GM12878 (cell line): ENCODE results near the gene EMP1. TPM values are rescaled to one million over a fixed set of nuclear protein-coding genes. Genes with fewer than 3 reads are reported as not detected.

Experiments used
- ATAC-seq: fragments of 200-7000 bp; cut with Tn5 transposase; 3 replicates; pipeline ENCODE4 v1.9.1; 2020; ENCODE audit warnings: mild to moderate bottlenecking, moderate library complexity
- BruUV-seq: library from RNA; stranded (reverse); fragments of 400-500 nt; replicated peaks from 2 replicates; lab custom pipeline; 2021; lab: Mats Ljungman, UMichigan
- CTCF ChIA-PET: fragments of 300-600 bp; sonication (Branson Sonifier 250); formaldehyde crosslinking; extraction: SDS; loops from one replicate; lab custom pipeline; 2021; ENCODE audit warnings: inconsistent platforms; lab: Yijun Ruan, JAX
- POLR2A ChIA-PET: fragments of 350-600 bp; formaldehyde crosslinking; extraction: SDS; loops from one replicate; lab custom pipeline; 2021; ENCODE audit warnings: inconsistent platforms; lab: Charles Lee
- RAD21 ChIA-PET: fragments of 300-600 bp; sonication (Branson Sonifier 250); formaldehyde crosslinking; loops from one replicate; lab custom pipeline; 2023; ENCODE audit warnings: antibody characterized with exemption; ENCODE audit not compliant: unreplicated experiment; lab: Charles Lee
- SMC1A ChIA-PET: fragments of 300-600 bp; sonication (Branson Sonifier 250); formaldehyde crosslinking; loops from one replicate; lab custom pipeline; 2023; ENCODE audit not compliant: unreplicated experiment, uncharacterized antibody; lab: Charles Lee
- DNase-seq: peaks from one replicate; pipeline ENCODE4 v3.0.0-alpha.2; 2011; ENCODE audit warnings: low read depth, low spot score
- FAIRE-seq: peaks from 3 replicates; lab custom pipeline; 2011; peaks lifted over from hg19 to GRCh38; lab: Jason Lieb, UNC
- H2AFZ ChIP-seq: 2 replicates; pipeline ENCODE4 v1.6.0; 2011; ENCODE audit warnings: low read depth, low read length, control low read depth; ENCODE audit not compliant: control insufficient read depth
- H3K27ac ChIP-seq: 2 replicates; pipeline ENCODE4 v1.5.1; 2011; ENCODE audit warnings: control low read depth; ENCODE audit not compliant: control insufficient read depth, insufficient read depth
- H3K27me3 ChIP-seq, 2 experiments: replicated peaks in 1 of 2; 2 replicates each; pipeline versions ENCODE4 v1.6.0 to v1.6.1; 2011; ENCODE audit warnings: low read length in 1 of 2; ENCODE audit not compliant: control insufficient read depth in 2 of 2, insufficient read depth in 2 of 2
- H3K36me3 ChIP-seq, 2 experiments: 2 replicates each; pipeline ENCODE4 v1.5.1; 2011; ENCODE audit warnings: low read length in 1 of 2; ENCODE audit not compliant: control insufficient read depth in 2 of 2, insufficient read depth in 2 of 2
- H3K4me1 ChIP-seq: 2 replicates; pipeline ENCODE4 v1.6.1; 2011; ENCODE audit warnings: mild to moderate bottlenecking, low read length, moderate library complexity, mixed read lengths; ENCODE audit not compliant: control insufficient read depth, insufficient read depth
- H3K4me2 ChIP-seq: 2 replicates; pipeline ENCODE4 v1.6.0; 2011; ENCODE audit warnings: control low read depth; ENCODE audit not compliant: control insufficient read depth, insufficient read depth
- H3K4me3 ChIP-seq: fragments of 200-600 bp; sonication (generic); 2 replicates; pipeline ENCODE4 v1.5.1; 2016
- H3K79me2 ChIP-seq: 2 replicates; pipeline ENCODE4 v1.6.0; 2011; ENCODE audit warnings: low read length; ENCODE audit not compliant: control insufficient read depth, insufficient read depth
- H3K9ac ChIP-seq: 2 replicates; pipeline ENCODE4 v1.8.0; 2011; ENCODE audit warnings: low read length, control low read depth, mixed read lengths; ENCODE audit not compliant: control insufficient read depth, insufficient read depth
- H3K9me3 ChIP-seq: replicated peaks from 3 replicates; pipeline ENCODE4 v1.5.1; 2011; ENCODE audit warnings: mild to moderate bottlenecking, low read length; ENCODE audit not compliant: control insufficient read depth, insufficient read depth
- H4K20me1 ChIP-seq: 2 replicates; pipeline ENCODE4 v1.6.0; 2011; ENCODE audit not compliant: control insufficient read depth, insufficient read depth
- SIX5 ChIP-seq: IDR thresholded peaks from 2 replicates; pipeline ENCODE4 v1.6.1; 2011; ENCODE audit warnings: mild to moderate bottlenecking, low read depth, low read length, moderate library complexity; ENCODE audit not compliant: severe bottlenecking
- YBX1 ChIP-seq: fragments of 450-650 bp; IDR thresholded peaks from 2 replicates; pipeline ENCODE4 v1.6.1; 2016; ENCODE audit warnings: antibody characterized with exemption
- ZNF217 ChIP-seq: fragments of 450-650 bp; IDR thresholded peaks from 2 replicates; pipeline ENCODE4 v1.6.1; 2017; ENCODE audit warnings: antibody characterized with exemption, mild to moderate bottlenecking
- WGBS: methylation state at CpG from one replicate; pipeline ENCODE4 v1.1.6; 2016; ENCODE audit warnings: low lambda C conversion rate; ENCODE audit not compliant: insufficient replicate concordance, insufficient coverage; ENCODE audit errors: missing lambda C conversion rate; 5-methylcytosine and 5-hydroxymethylcytosine counted together
- in situ Hi-C: fragments of 300-500 bp; cut with MboI; formaldehyde crosslinking; loops from 9 replicates; pipeline ENCODE4 v1.14.3; 2018; ENCODE audit warnings: mixed read lengths
- intact Hi-C: fragments of 100-400 bp; cut with micrococcal nuclease; formaldehyde crosslinking; loops from one replicate; pipeline ENCODE4 v1.14.2; 2022; ENCODE audit not compliant: unreplicated experiment
- polyA plus RNA-seq, 11 experiments: library from polyadenylated mRNA; depleted of rRNA in 4 of 11; unstranded in 6 of 11; stranded (reverse) in 5 of 11; fragments of >200 nt; fragmentation: Nextera tagmentation in 4 of 11; fragmentation: Illumina TruSeq in 1 of 11; extraction: Ambion mirVana in 4 of 11; extraction: Trizol in 1 of 11; gene quantifications; 1 replicate in 1 of 11; 2 replicates in 10 of 11; pipeline versions ENCODE4 v1.2.1 to v1.2.3, GENCODE V29; 2011 to 2016; ENCODE audit warnings: inconsistent platforms in 2 of 11, missing spikeins in 2 of 11, low read depth in 1 of 11
- total RNA-seq, 4 experiments: library from RNA; depleted of rRNA in 3 of 4; stranded (reverse); fragments of >200 nt in 3 of 4; fragmentation: Illumina TruSeq in 1 of 4; extraction: Trizol in 1 of 4; gene quantifications; 2 replicates each; pipeline versions ENCODE4 v1.2.1 to v1.2.3, GENCODE V29; 2013 to 2021
- TF ChIP-seq, protein P1 (sequence below): IDR thresholded peaks from 2 replicates; pipeline ENCODE4 v1.6.1; 2012; ENCODE audit warnings: low read depth, low read length, improper control_type of control experiment
- TF ChIP-seq, protein P2 (sequence below): fragments of 450-650 bp; formaldehyde crosslinking; IDR thresholded peaks from 2 replicates; pipeline ENCODE4 v1.4.0; 2022; ENCODE audit warnings: mild to moderate bottlenecking, moderate library complexity

EMP1 gene
- total and polyA plus RNA-seq, 10 of the 15 experiments (the other 5 are each of a cell fraction or from before 2014, with no cell fraction given): 0.09 to 0.90 (median 0.25) TPM; not detected in 1

DNA sequence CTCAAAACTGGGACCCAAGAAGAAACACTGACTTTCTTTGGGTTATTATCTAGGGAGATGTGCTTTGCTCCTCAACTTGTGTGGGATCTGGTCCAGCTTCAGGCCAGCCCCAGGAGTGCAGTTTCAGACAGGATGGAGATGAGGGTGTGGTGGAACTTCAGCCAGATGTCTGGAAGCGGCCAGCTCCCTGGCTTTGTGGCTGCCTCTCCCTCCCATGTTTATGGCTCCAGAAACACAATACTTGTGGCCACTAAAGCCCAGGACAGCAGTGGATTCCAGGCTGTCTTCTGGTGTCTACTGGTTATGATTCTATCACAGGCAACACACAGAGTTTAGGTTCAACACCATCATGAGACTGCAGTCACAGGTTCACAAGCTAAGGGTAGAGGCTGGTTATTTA is 44.2 kb upstream of the EMP1 start:
- 27% methylated on average over 1 of the region's 1 CpG for WGBS
- no peaks in the 10 kb centered on the region for H3K36me3 ChIP-seq
- no peaks in the 10 kb centered on the region for H3K9me3 ChIP-seq
- no peak overlapping the region for H3K9ac ChIP-seq
- RAD21 ChIA-PET: no interaction called here
- TF ChIP-seq, protein P1, sequence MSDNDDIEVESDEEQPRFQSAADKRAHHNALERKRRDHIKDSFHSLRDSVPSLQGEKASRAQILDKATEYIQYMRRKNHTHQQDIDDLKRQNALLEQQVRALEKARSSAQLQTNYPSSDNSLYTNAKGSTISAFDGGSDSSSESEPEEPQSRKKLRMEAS: no peak
- no peaks in the 10 kb centered on the region for H3K79me2 ChIP-seq
- no peak overlapping the region for H2AFZ ChIP-seq
- CTCF ChIA-PET: no interaction called here
- in situ Hi-C loops: no loop called here
- H4K20me1 ChIP-seq: no peaks in the 10 kb centered on the region; the same call in 1 of the 2 replicates
- SMC1A ChIA-PET: no interaction called here
- FAIRE-seq (no peak), DNase-seq (no peak), ATAC-seq (no peak)
- H3K4me2 ChIP-seq: no peak overlapping the region
- peaks cover 3 to 7% of the 10 kb centered on the region in 2 experiments; a peak in 3 of 4 replicates for H3K27me3 ChIP-seq
- H3K27ac ChIP-seq: no peak overlapping the region
- no TSS peak for BruUV-seq
- no peaks in the 10 kb centered on the region for H3K4me1 ChIP-seq
- POLR2A ChIA-PET: no interaction called here
- H3K4me3 ChIP-seq: no peak overlapping the region
- intact Hi-C loops: no loop called here

DNA sequence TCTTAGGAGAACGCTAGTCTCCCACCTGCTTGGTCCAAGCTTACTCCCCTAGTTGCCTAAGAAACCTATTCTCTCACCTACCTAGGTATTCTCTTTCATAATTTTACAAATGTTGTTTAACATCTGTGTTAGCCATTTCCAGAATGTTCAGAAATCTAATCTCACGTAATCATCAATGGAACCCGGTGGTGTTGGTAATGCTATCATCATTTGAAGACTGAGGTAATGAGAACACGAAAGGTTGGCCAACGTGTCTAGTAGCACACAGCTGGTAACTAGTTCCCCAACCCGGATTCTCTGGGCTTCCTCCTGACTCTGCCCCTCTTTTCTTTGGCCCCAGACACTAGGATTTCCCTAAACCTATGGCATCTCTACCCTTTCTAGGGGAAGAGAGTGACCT is 43.8 kb upstream of the EMP1 start:
- SMC1A ChIA-PET: no interaction called here
- Histone ChIP-seq H3K79me2 (no peaks in the 10 kb centered on the region), H3K36me3 (no peaks in the 10 kb centered on the region), H3K9me3 (no peaks in the 10 kb centered on the region), H3K27ac (no peak overlapping the region), H2AFZ (no peak overlapping the region), H3K4me1 (no peaks in the 10 kb centered on the region), H3K4me3 (no peak overlapping the region), H3K4me2 (no peak overlapping the region), H3K27me3 (peaks cover 3 to 7% of the 10 kb centered on the region in 2 experiments; a peak in 3 of 4 replicates), H3K9ac (no peak overlapping the region), H4K20me1 (no peaks in the 10 kb centered on the region; the same call in 1 of the 2 replicates)
- no peak for FAIRE-seq
- RAD21 ChIA-PET: no interaction called here
- CTCF ChIA-PET: interaction anchor here (0.7 kb wide), 1 partner anchor 737 kb away, joined by 3 read pairs; no protein-coding TSS in a partner anchor
- POLR2A ChIA-PET: no interaction called here
- 44% methylated on average over 6 of the region's 6 CpGs for WGBS
- intact Hi-C loops: no loop called here
- TF ChIP-seq YBX1: no peak
- TF ChIP-seq, protein P2, sequence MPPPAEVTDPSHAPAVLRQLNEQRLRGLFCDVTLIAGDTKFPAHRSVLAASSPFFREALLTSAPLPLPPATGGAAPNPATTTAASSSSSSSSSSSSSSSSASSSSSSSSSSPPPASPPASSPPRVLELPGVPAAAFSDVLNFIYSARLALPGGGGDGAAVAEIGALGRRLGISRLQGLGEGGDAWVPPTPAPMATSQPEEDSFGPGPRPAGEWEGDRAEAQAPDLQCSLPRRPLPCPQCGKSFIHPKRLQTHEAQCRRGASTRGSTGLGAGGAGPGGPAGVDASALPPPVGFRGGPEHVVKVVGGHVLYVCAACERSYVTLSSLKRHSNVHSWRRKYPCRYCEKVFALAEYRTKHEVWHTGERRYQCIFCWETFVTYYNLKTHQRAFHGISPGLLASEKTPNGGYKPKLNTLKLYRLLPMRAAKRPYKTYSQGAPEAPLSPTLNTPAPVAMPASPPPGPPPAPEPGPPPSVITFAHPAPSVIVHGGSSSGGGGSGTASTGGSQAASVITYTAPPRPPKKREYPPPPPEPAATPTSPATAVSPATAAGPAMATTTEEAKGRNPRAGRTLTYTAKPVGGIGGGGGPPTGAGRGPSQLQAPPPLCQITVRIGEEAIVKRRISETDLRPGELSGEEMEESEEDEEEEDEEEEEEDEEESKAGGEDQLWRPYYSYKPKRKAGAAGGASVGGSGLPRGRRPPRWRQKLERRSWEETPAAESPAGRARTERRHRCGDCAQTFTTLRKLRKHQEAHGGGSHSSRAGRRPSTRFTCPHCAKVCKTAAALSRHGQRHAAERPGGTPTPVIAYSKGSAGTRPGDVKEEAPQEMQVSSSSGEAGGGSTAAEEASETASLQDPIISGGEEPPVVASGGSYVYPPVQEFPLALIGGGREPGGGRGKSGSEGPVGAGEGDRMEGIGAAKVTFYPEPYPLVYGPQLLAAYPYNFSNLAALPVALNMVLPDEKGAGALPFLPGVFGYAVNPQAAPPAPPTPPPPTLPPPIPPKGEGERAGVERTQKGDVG: no peak
- no peak for TF ChIP-seq SIX5
- TF ChIP-seq ZNF217: no peak
- DNase-seq: no peak
- in situ Hi-C loops: no loop called here
- no TSS peak for BruUV-seq
- ATAC-seq: no peak
